NCI-H1105 treated with DMSO at 0.1 percent for 48 hours (cell line): ENCODE data around the gene RAB11B.
"Not testable (repeated sequence)": the region's sequence is repeated elsewhere in the genome, so short reads cannot be mapped to it uniquely, and the experiment has no call there.

Experiments used
- DNase-seq: peaks from one replicate; lab custom pipeline; 2025; lab: John Stamatoyannopoulos, UW

RAB11B gene

GRCh38 chr19:8393871-8394250 is 3.7 kb downstream of the RAB11B start:
- DNase-seq: no peak

GRCh38 chr19:8395621-8396082 is 5.5 kb downstream of the RAB11B start:
- DNase-seq: no peak

GRCh38 chr19:8396185-8396562 is 6.0 kb downstream of the RAB11B start:
- no peak for DNase-seq

- no peak for DNase-seq
These were observed 6.5 kb downstream of the RAB11B start for GRCh38 chr19:8396563-8397203.

GRCh38 chr19:8397271-8397670 is 7.1 kb downstream of the RAB11B start:
- no peak for DNase-seq

- no peak for DNase-seq
These were observed 7.7 kb downstream of the RAB11B start for GRCh38 chr19:8397746-8398310.

- DNase-seq: no peak
These were observed 8.2 kb downstream of the RAB11B start for GRCh38 chr19:8398311-8398771.

GRCh38 chr19:8399681-8400188 is 9.6 kb downstream of the RAB11B start:
- DNase-seq: no peak

- DNase-seq: no peak
These were observed 11.8 kb downstream of the RAB11B start for GRCh38 chr19:8401981-8402411.

GRCh38 chr19:8403098-8403819 is 13.1 kb downstream of the RAB11B start:
- no peak for DNase-seq

GRCh38 chr19:8403820-8404109 is 13.6 kb downstream of the RAB11B start:
- no peak for DNase-seq

- DNase-seq: no peak
These were observed 14.4 kb downstream of the RAB11B start for GRCh38 chr19:8404391-8405151.

GRCh38 chr19:8410718-8411117 is 20.6 kb downstream of the RAB11B start:
- DNase-seq: not testable (repeated sequence)

GRCh38 chr19:8412783-8413628 is 22.8 kb downstream of the RAB11B start, which contains the start of gene MARCHF2:
MARCHF2 (plus strand) TSS chr19:8413305; CDS start chr19:8421841, 8,536 bp downstream.
- peak; percentile 94 for DNase-seq

- no peak for DNase-seq
These were observed 23.5 kb downstream of the RAB11B start for GRCh38 chr19:8413629-8413995.

- DNase-seq: no peak
These were observed 26.6 kb downstream of the RAB11B start for GRCh38 chr19:8416796-8417195.

GRCh38 chr19:8421484-8422461 is 31.6 kb downstream of the RAB11B start:
- no peak for DNase-seq

- DNase-seq: no peak
These were observed 33.7 kb downstream of the RAB11B start for GRCh38 chr19:8423817-8424223.

- not testable (repeated sequence) for DNase-seq
These were observed 35.2 kb downstream of the RAB11B start for GRCh38 chr19:8425331-8425730.

GRCh38 chr19:8426283-8426682 is 36.1 kb downstream of the RAB11B start:
- no peak for DNase-seq
